ENCODE data around the gene LRRC8E. TPM values are rescaled to one million over a fixed set of nuclear protein-coding genes. Genes with fewer than 3 reads are reported as not detected.

LRRC8E gene
- total and polyA plus RNA-seq, 4 donors: 1.8 to 3.3 (median 2.4) TPM; not detected in 1

- no peak for DNase-seq (ENCODE audit: low spot score)
- Histone ChIP-seq H3K27ac (ENCODE audit: low read depth in 1 of 2, low read length in 2 of 2) (no peak overlapping the region), H3K9me3 (ENCODE audit: control insufficient read depth in 4 of 4, low read length in 3 of 4) (no peaks in the 10 kb centered on the region), H3K9ac (ENCODE audit: low read depth in 1 of 2, low read length in 2 of 2) (no peak overlapping the region), H3K4me3 (ENCODE audit: low read depth in 1 of 3, low read length in 3 of 3) (no peak overlapping the region), H3K4me1 (ENCODE audit: control insufficient read depth in 4 of 4, insufficient read depth in 4 of 4, low read length in 3 of 4) (peaks cover 5 to 17% (median 7%) of the 10 kb centered on the region in 4 donors), H3K36me3 (ENCODE audit: control insufficient read depth in 4 of 4, insufficient read depth in 3 of 4, low read depth in 1 of 4, low read length in 3 of 4) (no peaks in the 10 kb centered on the region), H3K27me3 (ENCODE audit: control insufficient read depth in 4 of 4, insufficient read depth in 4 of 4, low read length in 3 of 4) (no peaks in the 10 kb centered on the region)
- WGBS: 92% methylated on average over 38 of the region's 38 CpGs
- no peak for TF ChIP-seq JUND (IDR thresholded peaks at IDR 0.05)
- no peak for TF ChIP-seq HNF4A (conservative IDR thresholded peaks at IDR 0.05)
- TF ChIP-seq SP1 (IDR thresholded peaks at IDR 0.05): no peak
- TF ChIP-seq GABPA (IDR thresholded peaks at IDR 0.05 in 1 of 2, conservative IDR thresholded peaks at IDR 0.05 in 1 of 2): no peak
- no peak for TF ChIP-seq RXRA (IDR thresholded peaks at IDR 0.05)
- no peak for TF ChIP-seq RAD21 (IDR thresholded peaks at IDR 0.05)
- TF ChIP-seq NR2F2 (IDR thresholded peaks at IDR 0.05): no peak
- no peak for TF ChIP-seq MAX (IDR thresholded peaks at IDR 0.05)
Measured at GRCh38 chr19:7856679-7857663, 31.3 kb upstream of the LRRC8E start.

GRCh38 chr19:7857727-7858108 lies 30.6 kb upstream of the LRRC8E start:
- H3K27me3 ChIP-seq (ENCODE audit: control insufficient read depth in 4 of 4, insufficient read depth in 4 of 4, low read length in 3 of 4): no peaks in the 10 kb centered on the region
- H3K4me3 ChIP-seq (ENCODE audit: low read depth in 1 of 3, low read length in 3 of 3): no peak overlapping the region
- 92% methylated on average over 8 of the region's 8 CpGs for WGBS
- no peaks in the 10 kb centered on the region for H3K9me3 ChIP-seq (ENCODE audit: control insufficient read depth in 4 of 4, low read length in 3 of 4)
- no peak for DNase-seq (ENCODE audit: low spot score)
- no peaks in the 10 kb centered on the region for H3K36me3 ChIP-seq (ENCODE audit: control insufficient read depth in 4 of 4, insufficient read depth in 3 of 4, low read depth in 1 of 4, low read length in 3 of 4)
- TF ChIP-seq ATF3 (IDR thresholded peaks at IDR 0.05) (no peak), MAX (IDR thresholded peaks at IDR 0.05) (no peak), HNF4A (conservative IDR thresholded peaks at IDR 0.05) (no peak), ZBTB33 (IDR thresholded peaks at IDR 0.05) (no peak), FOXA1 (IDR thresholded peaks at IDR 0.05) (no peak), CTCF (IDR thresholded peaks at IDR 0.05; ENCODE audit: low read depth, low read length, missing input control) (no peak), FOXA2 (IDR thresholded peaks at IDR 0.05) (no peak), RAD21 (IDR thresholded peaks at IDR 0.05) (no peak)
- H3K9ac ChIP-seq (ENCODE audit: low read depth in 1 of 2, low read length in 2 of 2): no peak overlapping the region
- peaks cover 5 to 20% (median 10%) of the 10 kb centered on the region in 4 donors for H3K4me1 ChIP-seq (ENCODE audit: control insufficient read depth in 4 of 4, insufficient read depth in 4 of 4, low read length in 3 of 4)
- H3K27ac ChIP-seq (ENCODE audit: low read depth in 1 of 2, low read length in 2 of 2): no peak overlapping the region
